Astrocyte of the spinal cord (primary cell): ENCODE measurements around the gene KRTAP4-5.
A peak's percentile ranks its signal among the peaks of the same experiment; 100 is the strongest.
"Not testable (repeated sequence)": the region's sequence is repeated elsewhere in the genome, so short reads cannot be mapped to it uniquely, and the experiment has no call there.

ENCODE experiments used
- DNase-seq: peaks from one replicate; pipeline ENCODE4 v3.0.0; 2011; ENCODE audit warnings: low read depth, low spot score
- H3K4me3 ChIP-seq: 2 replicates; pipeline ENCODE4 v1.5.1; 2011; ENCODE audit warnings: low read depth, mild to moderate bottlenecking, low read length, moderate library complexity
- CTCF ChIP-seq: IDR thresholded peaks from 2 replicates; pipeline ENCODE4 v1.5.1; 2012; ENCODE audit warnings: low read depth, mild to moderate bottlenecking, low read length, inconsistent platforms
- in situ Hi-C: cut with HindIII; loops from 2 replicates; pipeline ENCODE4 v1.10.0; 2017; ENCODE audit warnings: low sequenced_read_pairs

The KRTAP4-5 gene

GRCh38 chr17:41147531-41148204 lies 2.0 kb downstream of the KRTAP4-5 start:
- no peak for DNase-seq
- no peak overlapping the region for H3K4me3 ChIP-seq
- in situ Hi-C loops, result no loop called here
- TF ChIP-seq CTCF, result no peak

- no peak for TF ChIP-seq CTCF
- H3K4me3 ChIP-seq, result no peak overlapping the region
- in situ Hi-C loops, result no loop called here
- DNase-seq, result no peak
Measured at GRCh38 chr17:41145261-41145660, 4.4 kb downstream of the KRTAP4-5 start.

GRCh38 chr17:41144846-41145245 lies 4.8 kb downstream of the KRTAP4-5 start:
- DNase-seq, result no peak
- TF ChIP-seq CTCF, result no peak
- in situ Hi-C loops, result no loop called here
- H3K4me3 ChIP-seq, result no peak overlapping the region

GRCh38 chr17:41141361-41141760 lies 8.3 kb downstream of the KRTAP4-5 start:
- no peak for TF ChIP-seq CTCF
- H3K4me3 ChIP-seq, result no peak overlapping the region
- no peak for DNase-seq
- in situ Hi-C loops, result no loop called here

- no peak within 1 kb of the TSS for H3K4me3 ChIP-seq
- in situ Hi-C loops, result no loop called here
- no peak for TF ChIP-seq CTCF
- peak; percentile 70 for DNase-seq
Measured at GRCh38 chr17:41140360-41141131, 9.1 kb downstream of the KRTAP4-5 start, which contains the start of gene KRTAP4-6. KRTAP4-6 (minus strand) TSS chr17:41140544; CDS start chr17:41140487, 57 bp downstream.

- in situ Hi-C loops, H3K4me3 ChIP-seq, DNase-seq: not testable (repeated sequence)
Measured at GRCh38 chr17:41139865-41140264, 9.8 kb downstream of the KRTAP4-5 start.
